K562 (cell line): ENCODE data around the gene CAPN3. TPM values are rescaled to one million over a fixed set of nuclear protein-coding genes. Genes with fewer than 3 reads are reported as not detected.

Experiments
- BRF1 ChIP-seq: IDR thresholded peaks from 3 replicates; pipeline ENCODE4 v1.6.1; 2011; ENCODE audit warnings: borderline replicate concordance, mild to moderate bottlenecking; ENCODE audit not compliant: insufficient read length; ENCODE audit errors: extremely low read depth
- FOXK1 ChIP-seq: sonication (generic); formaldehyde crosslinking; IDR thresholded peaks from 2 replicates; pipeline ENCODE4 v1.8.0; 2022; ENCODE audit warnings: missing genetic modification reagents, mild to moderate bottlenecking, borderline replicate concordance
- REST ChIP-seq, 2 experiments: fragments of 450-650 bp; formaldehyde crosslinking in 1 of 2; IDR thresholded peaks; 2 replicates each; pipeline versions ENCODE4 v1.4.0 to v1.6.1; 2014 to 2020; ENCODE audit warnings: mild to moderate bottlenecking in 2 of 2, borderline replicate concordance in 1 of 2, low read depth in 1 of 2
- ZNF655 ChIP-seq: fragments of 250-450 bp; sonication (Bioruptor Pico); IDR thresholded peaks from 2 replicates; pipeline ENCODE4 v1.5.0; 2021
- polyA plus RNA-seq, 8 experiments: library from polyadenylated mRNA; depleted of rRNA in 4 of 8; stranded (reverse) in 5 of 8; unstranded in 3 of 8; fragments of >200 nt; fragmentation: Nextera tagmentation in 2 of 8; fragmentation: Illumina TruSeq in 1 of 8; extraction: Ambion mirVana in 2 of 8; extraction: Trizol in 1 of 8; gene quantifications; 2 replicates each; pipeline versions ENCODE4 v1.2.1 to v1.2.3, GENCODE V29; 2011 to 2014; ENCODE audit warnings: inconsistent platforms in 1 of 8, missing spikeins in 1 of 8
- total RNA-seq, 7 experiments: library from RNA; depleted of rRNA in 6 of 7; stranded (reverse); fragments of >200 nt in 6 of 7; fragmentation: Illumina TruSeq in 2 of 7; extraction: Trizol in 2 of 7; gene quantifications; 2 replicates each; pipeline versions ENCODE4 v1.2.1 to v1.2.3, GENCODE V29; 2011 to 2021; ENCODE audit warnings: low replicate concordance in 1 of 7

Gene CAPN3
- total and polyA plus RNA-seq, 9 of the 15 experiments (the other 6 are each of a cell fraction or from before 2014, with no cell fraction given): 0.03 to 0.34 (median 0.20) TPM; not detected in 2

- TF ChIP-seq REST (IDR thresholded peaks at IDR 0.05; ENCODE audit: borderline replicate concordance): no peak
- no peak for TF ChIP-seq REST (CRISPR knock-in tag; IDR thresholded peaks at IDR 0.05; ENCODE audit: low read depth)
- TF ChIP-seq FOXK1 (CRISPR knock-in tag): no peak
- no peak for TF ChIP-seq BRF1
- no peak for TF ChIP-seq ZNF655 (CRISPR knock-in tag)
- TF ChIP-seq, all 486 proteins: peak for 0
Observed at GRCh38 chr15:42448281-42448680, 89.0 kb downstream of the CAPN3 start (continued).
